GM18519 (cell line): ENCODE data around the gene ELAVL3.
"Not testable (repeated sequence)": the region's sequence is repeated elsewhere in the genome, so short reads cannot be mapped to it uniquely, and the experiment has no call there.

Experiments
- ATAC-seq: cut with Tn5 transposase; IDR thresholded peaks from one replicate; pipeline ENCODE4 v1.9.1; 2021; ENCODE audit warnings: mild to moderate bottlenecking, moderate library complexity; ENCODE audit not compliant: unreplicated experiment, low FRiP score

ELAVL3 gene

DNA sequence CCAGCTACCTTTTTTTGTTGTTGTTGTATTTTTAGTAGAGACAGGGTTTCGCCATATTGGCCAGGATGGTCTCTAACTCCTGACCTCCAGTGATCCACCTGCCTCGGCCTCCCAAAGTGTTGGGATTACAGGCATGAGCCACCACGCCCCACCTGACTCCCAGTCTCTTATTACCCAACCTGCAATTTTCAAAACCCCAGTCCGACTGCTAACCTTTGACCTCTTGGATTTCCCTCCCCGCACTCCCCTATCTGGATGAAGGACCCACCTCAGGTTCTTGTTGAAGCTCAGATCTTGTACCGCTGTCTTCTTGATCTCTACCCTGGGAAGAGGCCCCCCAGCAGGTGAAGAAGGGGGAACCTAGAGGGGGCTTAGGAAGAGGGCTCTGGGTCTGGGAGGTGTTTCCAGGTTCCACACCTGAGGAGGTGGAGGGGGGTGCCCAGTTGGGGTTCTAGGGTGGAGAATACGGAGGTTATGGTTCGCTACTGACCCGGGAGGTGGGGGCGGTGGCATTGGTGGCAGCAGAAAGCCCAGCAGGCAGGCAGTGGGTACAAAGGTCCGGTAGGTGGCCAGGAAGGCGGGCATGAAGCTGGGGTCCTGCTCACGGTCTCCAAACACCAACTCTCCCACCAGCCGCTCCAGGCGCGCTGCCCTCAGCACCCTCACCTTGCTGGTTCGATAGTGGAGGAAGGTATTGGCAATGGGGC is 64.3 kb downstream of the ELAVL3 start:
- ATAC-seq, result no peak

DNA sequence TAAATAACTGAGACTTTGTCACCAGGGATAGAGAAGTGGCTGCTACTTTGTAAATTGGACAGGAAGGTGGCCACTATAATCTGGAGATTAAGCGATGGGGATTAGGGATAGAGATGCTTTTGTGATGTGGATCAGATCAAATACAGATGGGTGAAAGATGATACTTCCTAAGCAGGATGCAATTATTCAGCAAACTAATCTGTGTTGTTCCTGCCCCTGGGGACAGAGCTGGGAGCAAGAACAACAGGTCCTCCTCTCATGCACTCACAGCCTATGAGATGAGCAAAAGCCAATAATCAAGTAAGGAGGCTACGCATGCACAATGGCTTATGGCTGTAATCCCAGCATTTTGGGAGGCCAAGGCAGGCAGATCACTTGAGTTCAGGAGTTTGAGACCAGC is 66.3 kb downstream of the ELAVL3 start:
- ATAC-seq, result no peak

DNA sequence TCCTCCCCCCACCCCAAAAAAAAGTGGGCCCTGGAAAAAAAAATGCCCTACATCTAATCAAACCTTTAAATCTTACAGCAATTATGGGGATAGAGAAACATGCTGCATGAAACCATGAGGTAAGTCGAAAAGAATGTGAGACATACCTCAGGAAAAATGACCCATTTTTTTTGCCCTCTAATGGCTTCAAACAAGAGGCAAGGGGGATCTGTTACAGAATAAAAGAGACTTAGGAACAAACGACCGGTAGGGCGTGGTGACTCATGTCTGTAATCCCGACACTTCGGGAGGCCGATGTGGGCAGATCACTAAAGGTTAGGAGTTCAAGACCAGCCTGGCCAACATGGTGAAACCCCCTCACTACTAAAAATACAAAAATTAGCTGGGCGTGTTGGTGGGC is 70.2 kb downstream of the ELAVL3 start:
- no peak for ATAC-seq

DNA sequence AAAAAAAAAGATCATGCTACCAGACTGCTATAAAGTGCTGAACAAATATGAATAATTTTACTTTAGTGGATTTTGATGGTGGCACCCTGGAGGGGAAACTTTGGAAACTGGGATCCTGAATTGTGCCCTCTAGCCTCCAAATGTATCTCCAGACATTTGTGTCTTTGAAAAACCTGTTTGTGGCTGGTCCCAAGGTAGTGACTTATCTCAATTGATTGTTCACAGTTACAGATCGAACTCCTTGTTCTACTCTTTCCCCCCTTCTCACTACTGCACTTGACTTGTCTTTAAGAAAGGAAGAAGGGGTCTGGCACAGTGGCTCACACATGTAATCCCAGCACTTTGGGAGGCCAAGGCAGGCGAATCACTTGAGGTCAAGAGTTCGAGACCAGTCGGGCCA is 72.3 kb downstream of the ELAVL3 start:
- ATAC-seq, result no peak

DNA sequence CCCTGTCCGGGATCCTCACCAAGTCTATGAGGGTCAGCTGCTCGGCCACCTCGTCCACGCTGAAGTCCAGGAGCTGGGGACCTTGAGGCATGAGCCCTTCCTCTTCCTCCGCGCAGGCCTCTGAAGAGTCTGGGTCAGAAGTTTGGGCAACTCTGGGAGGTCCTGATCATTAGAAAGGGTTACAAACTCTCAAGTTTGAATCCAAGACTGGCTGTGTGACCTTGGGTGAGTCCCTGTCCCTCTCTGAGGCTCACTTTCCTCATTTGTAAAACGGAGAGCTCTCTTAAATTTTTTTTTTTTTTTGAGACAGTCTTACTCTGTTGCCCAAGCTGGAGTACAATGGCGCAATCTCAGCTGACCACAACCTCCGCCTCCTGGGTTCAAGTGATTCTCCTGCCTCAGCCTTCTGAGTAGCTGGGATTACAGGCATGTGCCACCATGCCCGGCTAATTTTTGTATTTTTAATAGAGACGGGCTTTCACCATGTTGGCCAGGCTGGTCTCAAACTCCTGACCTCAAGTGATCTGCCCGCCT is 74.1 kb downstream of the ELAVL3 start:
- not testable (repeated sequence) for ATAC-seq

DNA sequence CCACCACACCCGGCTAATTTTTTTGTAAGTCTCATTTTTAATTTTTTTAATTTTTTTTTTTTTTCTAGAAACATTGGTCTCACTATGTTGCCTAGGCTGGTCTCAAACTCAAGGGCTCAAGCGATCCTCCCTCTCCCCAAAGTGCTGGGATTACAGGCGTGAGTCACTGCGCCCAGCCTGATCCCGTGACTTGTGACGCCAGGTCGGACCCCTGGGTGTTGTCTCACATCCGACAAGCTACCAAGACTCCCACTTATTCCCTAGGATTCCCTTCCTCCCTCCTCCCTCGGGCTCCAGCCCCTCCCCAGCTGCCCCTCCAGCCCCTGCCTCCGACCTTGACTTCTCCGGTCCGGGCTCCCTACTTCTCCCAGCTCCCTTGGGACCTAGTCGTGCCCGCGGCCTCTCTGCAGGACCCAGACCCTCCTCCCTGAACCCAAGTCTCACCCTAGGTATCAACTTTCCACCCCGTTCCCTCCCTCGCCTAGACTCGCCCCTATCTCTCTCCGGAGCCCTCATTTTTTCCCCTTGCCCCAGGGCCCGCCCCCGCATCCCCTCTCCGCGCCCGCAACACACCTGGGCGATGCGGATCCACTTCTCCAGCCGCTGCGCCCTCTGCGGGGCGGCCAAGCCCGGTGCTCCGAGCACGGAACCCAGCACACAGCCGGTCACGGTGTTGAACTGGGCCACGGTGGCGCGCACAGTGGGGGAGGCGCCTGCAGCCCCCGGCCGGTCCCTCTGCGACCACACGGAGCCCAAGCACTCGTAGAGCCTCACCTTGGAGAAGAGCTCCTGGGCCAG is 74.8 kb downstream of the ELAVL3 start:
- ATAC-seq, result no peak

DNA sequence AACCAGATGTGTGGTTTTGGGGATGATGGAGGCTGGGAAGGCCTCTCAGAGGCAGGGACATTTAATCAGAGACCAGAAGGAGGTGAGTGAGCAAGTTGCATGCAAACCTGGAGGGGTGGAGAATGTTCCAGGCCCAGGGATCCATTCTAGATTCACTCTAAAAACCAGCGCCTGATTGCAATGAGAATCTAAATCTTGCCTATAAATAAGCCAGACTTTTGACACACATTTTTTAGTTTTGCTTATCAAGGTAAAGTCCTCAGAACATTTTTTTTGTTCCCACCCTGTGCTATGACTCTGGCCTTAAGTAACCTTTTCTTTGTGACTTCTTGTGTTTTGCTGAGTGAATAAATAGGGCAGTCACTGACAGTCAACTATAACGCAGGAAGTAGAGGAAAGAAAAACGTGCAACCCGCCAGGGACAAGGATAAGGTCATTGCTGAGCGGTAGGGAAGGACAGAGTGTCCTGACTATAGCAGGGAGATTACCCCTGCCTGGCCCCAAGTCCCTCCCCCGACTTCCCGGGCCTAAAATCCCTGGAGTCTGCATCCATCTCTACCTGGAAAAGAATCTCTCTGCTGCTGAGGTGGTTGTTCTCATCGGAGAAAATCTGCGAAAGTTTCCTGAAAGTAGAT is 76.1 kb downstream of the ELAVL3 start:
- no peak for ATAC-seq

DNA sequence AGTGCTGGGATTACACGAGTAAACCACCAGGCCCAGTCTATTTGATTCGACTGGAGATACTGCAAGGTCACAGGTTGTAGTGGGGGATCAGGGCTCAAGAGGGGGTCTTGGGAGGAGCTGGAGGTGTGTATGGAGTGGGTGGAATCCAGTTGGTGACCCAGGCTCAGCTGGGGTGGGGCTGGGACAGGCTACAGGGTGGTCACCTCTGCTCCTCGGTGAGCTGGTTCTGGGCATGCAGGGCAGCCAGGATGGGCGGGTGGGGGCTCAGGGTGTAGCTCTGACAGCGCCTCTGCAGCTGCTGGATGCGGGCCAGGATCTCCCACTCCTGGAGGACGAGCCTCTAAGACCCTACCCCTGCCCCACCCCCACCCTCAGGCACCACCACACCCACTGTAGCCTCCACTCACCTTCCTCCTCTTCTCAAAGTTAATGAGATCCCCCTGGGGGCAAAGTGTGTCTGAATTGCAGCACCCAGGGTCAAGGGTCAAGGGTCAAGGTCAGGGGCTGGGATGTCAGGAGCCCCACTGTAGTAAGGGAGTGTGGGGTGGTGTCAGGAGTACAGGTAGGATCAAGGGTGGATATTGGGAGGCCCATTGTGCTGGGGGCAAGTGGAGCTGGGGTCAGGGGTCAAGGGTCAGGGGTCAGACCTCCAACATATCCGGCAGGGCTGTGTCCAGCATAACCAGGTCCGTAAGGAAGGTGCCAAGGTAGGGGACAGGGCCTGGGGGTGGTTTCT is 78.9 kb downstream of the ELAVL3 start:
- no peak for ATAC-seq
